Measurements from ENCODE around the gene GNL2.

Gene GNL2

GRCh38 chr1:37633040-37633937, 37.6 kb upstream of the GNL2 start:
- no peak overlapping the region for H3K27ac ChIP-seq
- TF ChIP-seq, protein P1, sequence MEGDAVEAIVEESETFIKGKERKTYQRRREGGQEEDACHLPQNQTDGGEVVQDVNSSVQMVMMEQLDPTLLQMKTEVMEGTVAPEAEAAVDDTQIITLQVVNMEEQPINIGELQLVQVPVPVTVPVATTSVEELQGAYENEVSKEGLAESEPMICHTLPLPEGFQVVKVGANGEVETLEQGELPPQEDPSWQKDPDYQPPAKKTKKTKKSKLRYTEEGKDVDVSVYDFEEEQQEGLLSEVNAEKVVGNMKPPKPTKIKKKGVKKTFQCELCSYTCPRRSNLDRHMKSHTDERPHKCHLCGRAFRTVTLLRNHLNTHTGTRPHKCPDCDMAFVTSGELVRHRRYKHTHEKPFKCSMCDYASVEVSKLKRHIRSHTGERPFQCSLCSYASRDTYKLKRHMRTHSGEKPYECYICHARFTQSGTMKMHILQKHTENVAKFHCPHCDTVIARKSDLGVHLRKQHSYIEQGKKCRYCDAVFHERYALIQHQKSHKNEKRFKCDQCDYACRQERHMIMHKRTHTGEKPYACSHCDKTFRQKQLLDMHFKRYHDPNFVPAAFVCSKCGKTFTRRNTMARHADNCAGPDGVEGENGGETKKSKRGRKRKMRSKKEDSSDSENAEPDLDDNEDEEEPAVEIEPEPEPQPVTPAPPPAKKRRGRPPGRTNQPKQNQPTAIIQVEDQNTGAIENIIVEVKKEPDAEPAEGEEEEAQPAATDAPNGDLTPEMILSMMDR (conservative IDR thresholded peaks at IDR 0.05), result no peak

DNA sequence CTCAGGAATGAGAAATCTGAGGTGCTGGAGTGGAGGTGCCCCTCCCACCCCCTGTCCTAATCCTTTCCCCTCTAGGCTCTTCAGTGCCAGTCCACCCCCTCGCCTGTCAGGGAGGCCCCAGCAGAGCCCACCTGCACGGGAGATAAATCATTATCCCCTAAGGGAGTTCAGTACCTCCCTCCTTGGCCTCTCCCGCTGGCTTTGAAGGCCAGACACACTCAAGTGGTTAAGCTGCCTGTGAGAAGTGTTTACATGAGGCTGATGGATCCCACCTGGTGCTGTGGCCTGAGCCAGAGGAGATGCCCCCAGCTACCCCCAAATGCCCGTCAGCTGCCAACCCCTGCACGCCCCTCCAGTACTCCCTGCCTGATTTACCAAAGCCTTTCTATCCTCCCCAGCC, 35.3 kb upstream of the GNL2 start:
- no peak overlapping the region for H3K27ac ChIP-seq
- TF ChIP-seq, protein P1 (conservative IDR thresholded peaks at IDR 0.05), result no peak

GRCh38 chr1:37630426-37631028, 34.8 kb upstream of the GNL2 start:
- no peak overlapping the region for H3K27ac ChIP-seq
- TF ChIP-seq, protein P1 (conservative IDR thresholded peaks at IDR 0.05), result no peak

GRCh38 chr1:37629726-37630425, 34.1 kb upstream of the GNL2 start:
- TF ChIP-seq, protein P1 (conservative IDR thresholded peaks at IDR 0.05), result no peak
- no peak overlapping the region for H3K27ac ChIP-seq

DNA sequence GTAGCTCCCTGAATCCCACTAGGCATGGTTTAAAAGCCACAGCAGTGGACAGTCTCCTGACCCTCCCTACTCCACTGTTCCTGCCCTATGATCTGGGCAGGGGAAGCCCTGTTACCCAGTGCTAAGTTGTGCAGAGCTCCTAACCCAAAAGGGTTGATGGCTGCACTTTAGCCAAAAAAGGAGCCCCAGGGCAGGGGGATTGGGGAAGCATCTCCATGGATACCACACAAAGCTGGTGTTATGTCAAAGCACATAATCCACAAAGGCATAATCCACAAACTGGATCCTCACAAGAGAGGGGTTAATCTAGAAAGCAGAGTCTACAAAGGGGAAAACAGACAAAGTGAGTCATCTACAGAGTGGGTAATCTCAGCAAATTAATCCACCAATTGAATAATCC, 33.3 kb upstream of the GNL2 start:
- TF ChIP-seq, protein P1 (conservative IDR thresholded peaks at IDR 0.05), result no peak
- no peak overlapping the region for H3K27ac ChIP-seq

- TF ChIP-seq, protein P1 (conservative IDR thresholded peaks at IDR 0.05), result no peak
- no peak overlapping the region for H3K27ac ChIP-seq
Measured at GRCh38 chr1:37628026-37628556, 32.4 kb upstream of the GNL2 start.

GRCh38 chr1:37622131-37622530, 26.4 kb upstream of the GNL2 start:
- TF ChIP-seq, protein P1 (conservative IDR thresholded peaks at IDR 0.05), result no peak
- H3K27ac ChIP-seq, result no peak overlapping the region
